OCI-M1 (cell line): ENCODE measurements around the gene ATP8A2.
A peak's percentile ranks its signal among the peaks of the same experiment; 100 is the strongest.
"Not testable (repeated sequence)": the region's sequence is repeated elsewhere in the genome, so short reads cannot be mapped to it uniquely, and the experiment has no call there.

Experiments
- DNase-seq: peaks from one replicate; lab custom pipeline; 2025; lab: John Stamatoyannopoulos, UW

Gene ATP8A2

GRCh38 chr13:25371875-25372283, at the start of gene ATP8A2:
TSS of gene ATP8A2 (plus strand) at chr13:25371974. CDS start at chr13:25372213, 239 bp downstream.
- no peak for DNase-seq

DNA sequence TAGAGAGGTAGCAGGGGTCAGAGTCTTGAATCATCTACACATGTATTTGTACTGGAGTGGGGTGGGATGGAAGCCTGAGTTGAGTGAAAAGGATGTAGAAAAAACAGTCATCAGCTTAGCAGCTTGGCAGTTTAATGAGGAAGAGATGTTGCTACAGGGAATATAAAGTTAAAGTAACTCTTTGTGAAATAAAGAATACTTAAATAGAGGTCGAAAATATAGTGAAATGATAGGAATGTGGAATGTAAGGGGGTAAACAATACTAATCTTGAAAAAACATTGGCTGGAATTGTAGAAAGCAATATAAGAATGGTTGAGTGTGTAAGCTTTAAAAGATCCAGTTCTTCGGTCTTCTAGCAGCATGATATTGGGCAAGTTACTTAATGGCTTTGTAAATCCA, 47.7 kb upstream of the ATP8A2 start:
- DNase-seq, result no peak

GRCh38 chr13:25329706-25330105, 42.1 kb upstream of the ATP8A2 start:
- DNase-seq, result no peak

DNA sequence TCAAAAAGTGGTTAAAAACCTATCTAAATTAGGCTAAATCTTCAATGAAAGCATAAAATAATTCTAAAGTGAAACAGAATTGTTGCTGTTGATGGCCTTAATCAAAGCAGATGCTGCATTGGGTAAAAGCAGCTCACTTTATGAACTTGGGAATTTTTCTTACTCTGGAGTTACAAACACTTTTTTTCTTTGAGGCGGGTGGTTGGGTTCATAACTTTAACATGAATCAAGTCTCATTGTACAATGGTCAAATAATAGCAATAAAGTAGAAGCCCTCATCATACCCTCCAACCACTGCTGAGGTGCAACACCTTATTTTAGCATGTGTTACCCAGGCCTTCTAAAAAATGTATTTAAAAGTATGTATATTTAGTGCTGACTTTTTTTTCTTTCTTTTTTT, 41.2 kb upstream of the ATP8A2 start:
- no peak for DNase-seq

- DNase-seq, result no peak
Observed at GRCh38 chr13:25335856-25336255, 35.9 kb upstream of the ATP8A2 start.

- DNase-seq, result no peak
Observed at GRCh38 chr13:25345576-25345975, 26.2 kb upstream of the ATP8A2 start.

DNA sequence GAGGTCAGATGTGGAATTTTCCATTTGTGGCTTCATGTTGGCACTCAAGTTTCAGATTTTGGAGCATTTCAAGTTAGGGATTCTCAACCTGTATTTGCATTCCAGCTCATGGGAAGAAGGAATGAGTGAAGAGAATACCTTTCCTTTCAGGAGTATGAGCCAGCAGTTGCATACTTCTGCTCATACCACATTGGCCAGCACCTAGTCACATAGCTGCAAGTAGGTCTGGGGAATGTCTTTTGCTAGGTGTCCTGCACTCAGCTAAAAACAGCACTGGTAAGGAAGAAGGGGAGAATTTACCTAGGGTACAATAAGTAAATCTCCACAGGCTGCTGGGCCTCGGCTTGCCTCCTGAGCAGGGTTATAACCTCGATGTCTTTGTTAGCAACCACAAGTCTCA, 24.6 kb upstream of the ATP8A2 start:
- DNase-seq, result no peak

DNA sequence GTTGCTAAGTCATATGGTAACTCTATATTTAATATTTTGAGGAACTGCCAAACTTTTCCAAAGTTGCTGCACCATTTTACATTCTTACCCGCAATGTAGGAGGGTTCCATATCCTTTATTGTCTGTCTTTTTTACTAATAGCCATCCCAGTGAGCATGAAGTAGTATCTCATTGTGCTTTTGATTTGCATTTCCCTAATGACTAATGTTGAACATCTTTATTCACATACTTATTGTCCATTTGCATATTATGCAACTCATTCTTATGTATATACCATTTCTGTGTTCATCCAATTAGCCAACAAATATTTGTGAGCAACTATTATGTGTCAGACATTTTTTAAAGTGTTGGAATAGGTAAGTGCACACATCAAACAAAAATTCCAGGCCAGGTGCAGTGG, 20.4 kb upstream of the ATP8A2 start:
- DNase-seq, result no peak

GRCh38 chr13:25352230-25352629, 19.5 kb upstream of the ATP8A2 start:
- DNase-seq, result peak; percentile 86

GRCh38 chr13:25352806-25353205, 19.0 kb upstream of the ATP8A2 start:
- DNase-seq, result no peak

- no peak for DNase-seq
Observed at GRCh38 chr13:25353344-25353743, 18.4 kb upstream of the ATP8A2 start.

DNA sequence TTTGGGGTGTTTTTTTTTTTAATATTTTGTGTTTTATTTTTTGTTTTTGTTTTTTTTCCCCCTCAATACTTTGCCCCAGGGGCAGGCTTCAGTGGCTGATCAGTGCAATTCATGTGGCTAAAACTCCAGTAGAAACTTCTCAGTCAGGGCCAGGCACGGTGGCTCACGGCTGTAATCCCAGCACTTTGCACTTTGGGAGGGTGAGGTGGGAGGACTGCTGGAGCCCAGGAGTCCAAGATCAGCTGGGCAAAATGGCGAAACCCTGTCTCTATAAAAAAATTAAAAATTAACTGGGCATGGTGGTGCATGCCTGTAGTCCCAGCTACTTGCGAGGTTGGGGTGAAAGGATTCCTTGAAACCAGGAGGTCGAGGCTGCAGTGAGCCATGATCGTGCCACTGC, 17.4 kb upstream of the ATP8A2 start:
- DNase-seq, result no peak

- not testable (repeated sequence) for DNase-seq
Observed at GRCh38 chr13:25360443-25360842, 11.3 kb upstream of the ATP8A2 start.

GRCh38 chr13:25365720-25366235, 6.0 kb upstream of the ATP8A2 start:
- no peak for DNase-seq

DNA sequence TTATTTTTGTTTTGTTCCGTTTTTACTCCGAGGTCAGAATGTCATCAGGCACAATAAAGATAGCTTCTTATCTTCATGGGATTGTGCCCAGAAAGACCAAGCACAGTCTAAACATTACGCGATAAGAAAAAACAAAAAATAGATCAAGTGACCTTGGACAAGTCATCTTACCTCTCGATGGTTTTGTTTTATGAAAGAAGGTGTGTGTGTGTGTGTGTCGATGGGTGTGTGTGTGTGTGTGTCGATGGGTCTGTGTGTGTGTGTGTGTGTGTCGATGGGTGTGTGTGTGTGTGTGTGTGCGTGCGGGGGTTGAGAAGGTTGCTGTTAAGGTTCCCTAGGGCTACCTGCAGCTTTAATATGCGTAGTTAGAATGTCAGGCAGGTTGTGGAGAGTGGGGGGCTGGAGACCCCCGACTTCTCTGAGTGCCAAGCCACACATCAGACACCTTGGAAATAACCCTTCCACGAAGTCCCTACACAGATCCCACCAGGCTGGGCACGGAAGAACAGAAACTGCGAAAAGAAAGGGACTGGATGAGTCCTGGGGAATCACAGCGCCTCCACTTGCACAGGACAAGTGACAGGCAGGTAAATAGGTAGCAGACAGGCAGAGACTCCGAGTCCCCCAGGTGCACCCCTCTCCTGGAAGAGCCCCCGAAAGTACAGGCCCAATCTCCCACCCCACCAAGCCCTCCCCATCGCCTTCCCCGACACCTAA, 458 bp upstream of the ATP8A2 start:
- peak; percentile 18 for DNase-seq

DNA sequence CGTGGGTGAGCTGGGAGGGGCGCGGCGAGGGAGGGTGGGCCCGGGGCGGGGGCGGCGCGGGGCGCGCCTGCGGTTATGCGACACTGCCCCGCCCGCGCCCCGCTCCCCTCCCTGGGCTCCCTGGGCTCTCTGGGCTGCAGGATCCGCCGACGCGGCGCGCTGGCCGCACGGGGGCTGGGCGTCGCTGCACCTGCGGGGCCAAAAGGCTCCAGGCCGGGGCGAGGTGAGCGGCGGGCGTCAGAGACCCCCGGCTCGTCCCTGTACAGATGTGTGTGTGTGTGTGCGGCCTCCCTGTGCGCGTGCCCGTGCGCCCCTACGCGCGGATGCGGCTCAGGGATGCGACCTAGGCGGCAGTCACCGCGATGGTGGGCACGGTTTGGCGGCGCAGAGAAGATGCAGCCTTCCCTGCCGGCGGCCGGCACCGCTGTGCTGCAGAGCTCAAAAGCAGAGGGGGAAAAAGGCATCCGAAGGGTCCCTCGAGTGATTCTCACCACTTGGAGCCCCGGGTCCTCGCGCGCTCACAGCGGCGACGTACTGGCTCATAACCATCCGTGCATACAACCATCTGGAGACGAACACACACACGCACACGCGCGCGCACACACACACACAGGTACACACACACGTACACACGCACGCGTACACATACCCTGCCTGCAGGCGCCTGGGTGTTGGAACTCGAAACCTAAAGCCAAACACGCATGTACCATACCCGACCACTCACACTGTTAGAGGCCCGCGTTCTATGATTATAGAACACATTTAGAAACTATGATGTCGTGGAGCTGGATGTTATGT, 709 bp downstream of the ATP8A2 start:
- no peak for DNase-seq

GRCh38 chr13:25375727-25376358, 4.1 kb downstream of the ATP8A2 start:
- peak; percentile 75 for DNase-seq

DNA sequence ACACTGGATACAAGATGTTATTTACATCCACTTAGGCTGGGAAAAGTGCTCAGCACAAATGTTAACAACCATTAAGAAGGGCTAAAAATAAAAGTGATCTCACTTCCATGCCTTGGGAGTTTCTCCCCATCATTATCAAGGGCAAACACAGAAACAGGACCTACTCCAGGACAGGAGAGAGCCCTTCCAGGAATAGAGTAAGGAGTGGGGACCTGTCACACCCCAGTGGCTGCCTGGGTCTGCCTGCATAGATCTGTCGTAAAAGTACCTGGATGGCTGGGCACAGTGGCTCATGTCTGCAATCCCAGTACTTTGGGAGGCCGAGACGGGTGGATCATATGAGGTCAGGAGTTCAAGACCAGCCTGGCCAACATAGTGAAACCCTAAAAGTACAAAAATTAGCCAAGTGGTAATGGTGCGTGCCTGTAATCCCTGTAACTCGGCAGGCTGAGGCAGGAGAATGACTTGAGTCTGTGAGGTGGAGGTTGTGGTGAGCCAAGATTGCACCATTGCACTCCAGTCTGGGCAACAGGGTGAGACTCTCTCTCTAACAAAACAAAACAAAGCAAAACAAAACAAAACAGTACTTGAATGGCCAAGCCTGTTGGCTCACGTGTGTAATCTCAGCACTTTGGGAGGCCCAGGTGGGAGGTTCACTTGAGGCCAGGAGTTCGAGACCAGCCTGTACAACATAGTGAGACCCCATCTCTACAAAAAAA, 5.6 kb downstream of the ATP8A2 start:
- no peak for DNase-seq

DNA sequence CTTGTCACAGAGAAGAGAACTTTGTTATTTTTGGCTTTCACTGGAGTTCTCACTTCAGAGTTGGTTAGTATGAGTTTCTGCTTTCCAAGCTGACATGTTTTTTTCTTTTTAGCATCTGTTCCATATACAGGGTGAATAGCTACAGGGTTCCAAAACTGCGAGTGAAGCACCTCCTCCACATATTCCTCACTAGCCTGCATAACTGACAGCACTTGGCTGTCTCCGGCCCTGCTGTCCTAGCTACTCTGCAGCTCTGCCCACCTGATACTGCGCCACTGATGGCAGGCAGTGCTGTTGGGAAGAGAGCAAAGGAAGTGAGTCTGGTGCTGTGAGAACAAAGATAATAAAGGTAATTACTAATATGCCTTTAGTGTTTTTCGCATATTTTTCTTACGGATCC, 6.8 kb downstream of the ATP8A2 start:
- DNase-seq, result no peak

DNA sequence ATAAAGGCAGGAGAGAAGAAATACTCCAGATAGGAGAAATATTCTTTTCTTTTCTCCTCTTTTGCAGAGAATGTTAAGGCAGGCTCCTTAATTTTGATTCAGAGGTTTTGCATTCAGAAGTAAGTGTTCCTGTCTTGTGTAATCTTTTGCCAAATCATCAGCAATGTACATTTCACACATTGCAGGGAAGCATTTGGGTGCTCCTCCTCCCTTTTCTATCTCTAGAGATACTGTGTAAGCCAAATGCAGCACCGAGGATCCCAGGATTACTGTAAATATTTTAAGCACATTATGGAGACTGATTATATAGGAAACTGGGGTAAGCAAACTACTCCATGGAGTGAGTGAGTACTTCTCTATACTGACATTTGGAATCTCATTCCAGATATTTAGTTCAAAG, 7.2 kb downstream of the ATP8A2 start:
- DNase-seq, result peak; percentile 5

GRCh38 chr13:25380082-25380481, 8.3 kb downstream of the ATP8A2 start:
- peak; percentile 73 for DNase-seq

- DNase-seq, result peak; percentile 77
Observed at GRCh38 chr13:25380741-25381324, 9.1 kb downstream of the ATP8A2 start.
